ENCODE results near the gene TULP3. TPM values are rescaled to one million over a fixed set of nuclear protein-coding genes. Genes with fewer than 3 reads are reported as not detected.

The TULP3 gene
- polyA plus RNA-seq, 1 experiment: 48.7 TPM

DNA sequence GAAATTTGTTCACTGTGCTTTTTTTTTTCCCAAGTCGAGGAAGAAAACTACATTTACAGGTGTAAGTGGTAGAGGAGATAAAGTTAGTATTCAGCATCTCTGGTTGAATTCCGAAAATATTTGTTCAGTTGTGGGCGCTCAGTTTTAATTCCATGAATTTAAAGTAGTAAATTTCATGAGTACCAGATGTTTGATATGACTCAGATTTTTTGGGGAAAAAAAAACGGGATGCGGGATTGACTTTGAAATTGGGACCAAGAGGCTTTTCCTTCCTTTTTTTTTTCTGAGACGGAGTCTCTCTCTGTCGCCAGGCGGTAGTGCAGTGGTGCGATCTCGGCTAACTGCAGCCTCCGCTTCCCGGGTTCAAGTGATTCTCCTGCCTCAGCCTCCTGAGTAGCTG is 1.6 kb downstream of the TULP3 start:
- ChIA-PET POLR2A (interaction anchor here (0.6 to 1.5 kb wide), 2 partner anchors 14 to 58 kb away, joined by 3 to 4 read pairs; no protein-coding TSS in a partner anchor), CTCF (interaction anchor here (0.6 to 0.7 kb wide), 2 partner anchors 79 to 141 kb away, joined by 4 read pairs; no protein-coding TSS in a partner anchor)
- no peak for DNase-seq (ENCODE audit: low read depth, low spot score)
- Histone ChIP-seq H3K4me3 (ENCODE audit: low read depth, low read length) (peak overlapping the region; percentile 97), H3K27me3 (ENCODE audit: control insufficient read depth, insufficient read depth, low read length) (no peaks in the 10 kb centered on the region), H3K27ac (ENCODE audit: low read depth, low read length) (no peak overlapping the region), H3K9me3 (ENCODE audit: control insufficient read depth, insufficient read depth, low read length) (peaks cover 3% of the 10 kb centered on the region; the same call in 1 of the 2 replicates)
- no peak for TF ChIP-seq CTCF (IDR thresholded peaks at IDR 0.05; ENCODE audit: low read depth, low read length)

DNA sequence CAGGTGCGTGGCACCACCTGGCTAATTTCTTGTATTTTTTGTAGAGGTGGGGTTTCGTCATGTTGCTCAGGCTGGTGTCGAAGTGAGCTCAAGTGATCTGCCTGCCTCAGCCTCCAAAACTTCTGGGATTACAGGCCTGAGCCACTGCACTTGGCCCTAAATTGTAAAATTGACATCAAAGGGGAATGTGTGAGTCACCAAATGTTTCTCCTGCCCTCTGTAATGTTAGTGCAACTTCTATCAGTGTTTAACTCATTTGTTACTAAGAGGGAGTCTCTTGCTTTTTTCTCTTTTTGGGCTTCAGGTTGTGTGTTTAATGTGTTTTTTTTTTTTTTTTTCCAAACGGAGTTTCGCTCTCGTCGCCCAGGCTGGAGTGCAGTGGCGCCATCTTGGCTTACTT is 2.3 kb downstream of the TULP3 start:
- no peaks in the 10 kb centered on the region for H3K27me3 ChIP-seq (ENCODE audit: control insufficient read depth, insufficient read depth, low read length)
- ChIA-PET POLR2A (interaction anchor here (0.6 to 1.5 kb wide), 3 partner anchors 15 to 61 kb away, joined by 3 to 9 read pairs (median 5); no protein-coding TSS in a partner anchor), CTCF (interaction anchor here (0.6 to 0.9 kb wide), 3 partner anchors 8 to 181 kb away, joined by 3 to 6 read pairs (median 4); no protein-coding TSS in a partner anchor)
- H3K9me3 ChIP-seq (ENCODE audit: control insufficient read depth, insufficient read depth, low read length): peaks cover 3% of the 10 kb centered on the region; the same call in 1 of the 2 replicates
- peak; percentile 65 for DNase-seq (ENCODE audit: low read depth, low spot score)
- TF ChIP-seq CTCF (IDR thresholded peaks at IDR 0.05; ENCODE audit: low read depth, low read length): no peak
- H3K27ac ChIP-seq (ENCODE audit: low read depth, low read length): peak overlapping the region; percentile 80
- peak overlapping the region; percentile 22; the same call in 1 of the 2 replicates for H3K4me3 ChIP-seq (ENCODE audit: low read depth, low read length)

DNA sequence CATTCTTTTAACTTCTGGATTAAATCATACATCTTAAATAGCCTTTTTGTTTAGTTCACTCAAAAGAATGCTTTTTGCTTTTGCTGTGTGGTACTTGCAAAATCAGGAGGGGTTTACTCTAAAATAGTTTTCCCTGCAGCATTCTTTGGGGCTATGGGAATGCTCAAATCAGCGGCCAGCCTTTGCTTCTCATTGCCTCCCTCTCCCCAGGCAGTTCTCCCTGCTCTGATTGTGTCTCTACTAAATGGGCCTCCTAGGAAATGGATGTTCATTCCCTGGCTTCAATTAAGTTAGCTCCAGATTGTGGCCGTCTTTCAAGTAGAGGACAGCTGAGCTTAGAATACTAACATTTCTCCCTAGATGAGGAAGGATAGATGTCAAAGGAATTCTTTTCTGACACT is 4.4 kb downstream of the TULP3 start:
- H3K27ac ChIP-seq (ENCODE audit: low read depth, low read length): peak overlapping the region; percentile 49
- TF ChIP-seq CTCF (IDR thresholded peaks at IDR 0.05; ENCODE audit: low read depth, low read length): no peak
- ChIA-PET CTCF (interaction anchor here (2.3 kb wide), 1 partner anchor 139 kb away, joined by 5 read pairs; no protein-coding TSS in a partner anchor), POLR2A (no interaction called here)
- no peak overlapping the region for H3K4me3 ChIP-seq (ENCODE audit: low read depth, low read length)
- no peak for DNase-seq (ENCODE audit: low read depth, low spot score)
- peaks cover 3% of the 10 kb centered on the region; the same call in 1 of the 2 replicates for H3K9me3 ChIP-seq (ENCODE audit: control insufficient read depth, insufficient read depth, low read length)
- no peaks in the 10 kb centered on the region for H3K27me3 ChIP-seq (ENCODE audit: control insufficient read depth, insufficient read depth, low read length)

DNA sequence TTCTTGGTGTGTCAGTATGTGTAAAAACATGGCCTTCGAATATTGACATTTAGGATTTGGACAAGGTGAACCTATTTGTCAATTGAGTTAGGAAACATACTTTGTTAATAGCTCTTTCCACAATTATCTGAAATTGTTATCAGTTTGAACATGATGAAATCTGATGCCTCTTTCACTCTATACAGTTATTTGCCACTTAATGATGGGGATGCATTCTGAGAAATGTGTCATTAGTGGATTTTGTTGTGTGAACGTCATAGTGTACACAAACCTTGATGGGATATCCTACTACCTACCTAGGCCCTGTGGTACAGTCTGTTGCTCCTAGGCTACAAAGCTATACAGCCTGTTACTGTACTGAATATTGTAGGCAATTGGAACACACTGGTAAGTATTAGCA is 4.8 kb downstream of the TULP3 start:
- Histone ChIP-seq H3K27ac (ENCODE audit: low read depth, low read length) (no peak overlapping the region), H3K27me3 (ENCODE audit: control insufficient read depth, insufficient read depth, low read length) (no peaks in the 10 kb centered on the region), H3K4me3 (ENCODE audit: low read depth, low read length) (no peak overlapping the region), H3K9me3 (ENCODE audit: control insufficient read depth, insufficient read depth, low read length) (peaks cover 3% of the 10 kb centered on the region; the same call in 1 of the 2 replicates)
- TF ChIP-seq CTCF (IDR thresholded peaks at IDR 0.05; ENCODE audit: low read depth, low read length): no peak
- DNase-seq (ENCODE audit: low read depth, low spot score): no peak
- CTCF ChIA-PET: interaction anchor here (2.3 kb wide), 1 partner anchor 139 kb away, joined by 5 read pairs; no protein-coding TSS in a partner anchor
- POLR2A ChIA-PET: no interaction called here

DNA sequence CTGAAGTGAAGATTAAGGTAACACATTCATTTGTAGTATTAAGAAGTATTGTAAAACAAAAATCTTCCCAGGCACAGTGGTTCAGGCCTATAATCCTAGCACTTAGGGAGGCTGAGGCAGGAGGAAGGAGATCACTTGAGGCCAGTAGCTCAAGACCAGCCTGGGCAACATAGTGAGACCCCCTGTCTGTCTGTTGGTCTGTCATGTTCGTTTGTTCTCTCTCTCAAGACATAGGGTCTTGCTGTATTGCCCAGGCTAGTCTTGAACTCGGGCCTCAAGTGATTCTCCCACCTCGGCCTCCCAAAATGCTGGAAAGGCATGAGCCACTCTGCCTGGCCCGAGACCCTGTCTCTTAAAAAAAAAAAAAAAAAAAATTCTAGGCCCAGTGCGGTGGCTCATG is 6.7 kb downstream of the TULP3 start:
- H3K27ac ChIP-seq (ENCODE audit: low read depth, low read length): no peak overlapping the region
- POLR2A ChIA-PET: no interaction called here
- TF ChIP-seq CTCF (IDR thresholded peaks at IDR 0.05; ENCODE audit: low read depth, low read length): no peak

More for the DNA sequence above, 6.7 kb downstream of the TULP3 start:
- Histone ChIP-seq H3K4me3 (ENCODE audit: low read depth, low read length) (no peak overlapping the region), H3K9me3 (ENCODE audit: control insufficient read depth, insufficient read depth, low read length) (no peaks in the 10 kb centered on the region), H3K27me3 (ENCODE audit: control insufficient read depth, insufficient read depth, low read length) (no peaks in the 10 kb centered on the region)
- DNase-seq (ENCODE audit: low read depth, low spot score): no peak
- CTCF ChIA-PET: interaction anchor here (2.3 kb wide), 1 partner anchor 137 kb away, joined by 5 read pairs; no protein-coding TSS in a partner anchor

All from AG04450 (cell line).